ENCODE data around the gene CD48. TPM values are rescaled to one million over a fixed set of nuclear protein-coding genes. Genes with fewer than 3 reads are reported as not detected.
"Not testable (repeated sequence)": the region's sequence is repeated elsewhere in the genome, so short reads cannot be mapped to it uniquely, and the experiment has no call there.

CD48 gene
- total RNA-seq, 6 experiments from 2014 or later, result not detected

GRCh38 chr1:160707236-160708064 is 4.2 kb downstream of the CD48 start:
- H3K27ac Mint-ChIP-seq, result no peak overlapping the region
- TF ChIP-seq CTCF (IDR thresholded peaks at IDR 0.05), result no peak
- peaks cover 6% of the 10 kb centered on the region for H3K27me3 Mint-ChIP-seq (ENCODE audit: insufficient read depth)
- DNase-seq, result no peak
- H3K4me3 Mint-ChIP-seq, result no peak overlapping the region
- no peaks in the 10 kb centered on the region for H3K9me3 Mint-ChIP-seq
- H3K36me3 Mint-ChIP-seq (ENCODE audit: low read depth), result no peaks in the 10 kb centered on the region
- no peaks in the 10 kb centered on the region for H3K4me1 Mint-ChIP-seq (ENCODE audit: low read depth)

GRCh38 chr1:160706526-160707235 is 4.9 kb downstream of the CD48 start:
- H3K4me3 Mint-ChIP-seq, result no peak overlapping the region
- no peaks in the 10 kb centered on the region for H3K36me3 Mint-ChIP-seq (ENCODE audit: low read depth)
- no peak overlapping the region for H3K27ac Mint-ChIP-seq
- TF ChIP-seq CTCF (IDR thresholded peaks at IDR 0.05), result no peak
- H3K9me3 Mint-ChIP-seq, result no peaks in the 10 kb centered on the region
- no peaks in the 10 kb centered on the region for H3K4me1 Mint-ChIP-seq (ENCODE audit: low read depth)
- DNase-seq, result no peak
- H3K27me3 Mint-ChIP-seq (ENCODE audit: insufficient read depth), result peaks cover 6% of the 10 kb centered on the region

GRCh38 chr1:160705742-160706141 is 5.9 kb downstream of the CD48 start:
- no peaks in the 10 kb centered on the region for H3K36me3 Mint-ChIP-seq (ENCODE audit: low read depth)
- no peaks in the 10 kb centered on the region for H3K9me3 Mint-ChIP-seq
- no peak overlapping the region for H3K4me3 Mint-ChIP-seq
- no peak for TF ChIP-seq CTCF (IDR thresholded peaks at IDR 0.05)
- DNase-seq, result no peak
- H3K4me1 Mint-ChIP-seq (ENCODE audit: low read depth), result no peaks in the 10 kb centered on the region
- no peak overlapping the region for H3K27ac Mint-ChIP-seq
- H3K27me3 Mint-ChIP-seq (ENCODE audit: insufficient read depth), result peaks cover 6% of the 10 kb centered on the region

GRCh38 chr1:160705212-160705621 is 6.4 kb downstream of the CD48 start:
- not testable (repeated sequence) for H3K4me1 Mint-ChIP-seq (ENCODE audit: low read depth); H3K36me3 Mint-ChIP-seq (ENCODE audit: low read depth); H3K9me3 Mint-ChIP-seq; H3K4me3 Mint-ChIP-seq; H3K27ac Mint-ChIP-seq; H3K27me3 Mint-ChIP-seq (ENCODE audit: insufficient read depth); DNase-seq

GRCh38 chr1:160704250-160704649 is 7.4 kb downstream of the CD48 start:
- Mint-ChIP-seq H3K4me3 (no peak overlapping the region), H3K36me3 (ENCODE audit: low read depth) (no peaks in the 10 kb centered on the region), H3K27me3 (ENCODE audit: insufficient read depth) (peaks cover 4% of the 10 kb centered on the region; the same call in 1 of the 2 replicates), H3K9me3 (no peaks in the 10 kb centered on the region), H3K27ac (no peak overlapping the region), H3K4me1 (ENCODE audit: low read depth) (no peaks in the 10 kb centered on the region)
- no peak for TF ChIP-seq CTCF (IDR thresholded peaks at IDR 0.05)
- DNase-seq, result no peak

- Mint-ChIP-seq H3K4me3 (no peak overlapping the region), H3K4me1 (ENCODE audit: low read depth) (no peaks in the 10 kb centered on the region), H3K36me3 (ENCODE audit: low read depth) (no peaks in the 10 kb centered on the region), H3K27me3 (ENCODE audit: insufficient read depth) (peaks cover 6% of the 10 kb centered on the region), H3K9me3 (no peaks in the 10 kb centered on the region), H3K27ac (no peak overlapping the region)
- no peak for TF ChIP-seq CTCF (IDR thresholded peaks at IDR 0.05)
- no peak for DNase-seq
These were observed 9.5 kb downstream of the CD48 start for GRCh38 chr1:160702100-160702499.

Data from HFFc6 (cell line).